Measurements from ENCODE around the gene FBH1.

Gene FBH1

DNA sequence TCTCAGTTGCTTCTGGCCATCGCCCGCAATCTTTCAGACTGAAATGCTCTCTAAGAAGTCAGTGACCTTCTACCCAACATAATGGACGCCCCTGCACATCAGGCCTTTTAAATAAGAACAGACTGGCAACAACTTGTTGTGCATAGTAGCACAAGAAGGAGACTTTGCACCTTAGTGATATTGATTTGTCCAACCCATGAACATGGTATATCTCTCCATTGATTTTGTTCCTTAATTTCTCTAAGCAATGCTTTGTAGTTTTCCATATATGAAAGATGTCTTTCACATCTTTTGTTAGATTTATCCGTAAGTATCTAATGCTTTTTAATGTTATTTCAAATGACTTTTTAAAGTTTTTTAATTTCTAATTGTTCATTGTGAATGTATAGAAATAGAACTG lies 83.0 kb downstream of the FBH1 start:
- H3K9me3 ChIP-seq (ENCODE audit: severe bottlenecking), result no peaks in the 10 kb centered on the region
- ATAC-seq (ENCODE audit: low read depth), result no peak
- TF ChIP-seq, protein P1, sequence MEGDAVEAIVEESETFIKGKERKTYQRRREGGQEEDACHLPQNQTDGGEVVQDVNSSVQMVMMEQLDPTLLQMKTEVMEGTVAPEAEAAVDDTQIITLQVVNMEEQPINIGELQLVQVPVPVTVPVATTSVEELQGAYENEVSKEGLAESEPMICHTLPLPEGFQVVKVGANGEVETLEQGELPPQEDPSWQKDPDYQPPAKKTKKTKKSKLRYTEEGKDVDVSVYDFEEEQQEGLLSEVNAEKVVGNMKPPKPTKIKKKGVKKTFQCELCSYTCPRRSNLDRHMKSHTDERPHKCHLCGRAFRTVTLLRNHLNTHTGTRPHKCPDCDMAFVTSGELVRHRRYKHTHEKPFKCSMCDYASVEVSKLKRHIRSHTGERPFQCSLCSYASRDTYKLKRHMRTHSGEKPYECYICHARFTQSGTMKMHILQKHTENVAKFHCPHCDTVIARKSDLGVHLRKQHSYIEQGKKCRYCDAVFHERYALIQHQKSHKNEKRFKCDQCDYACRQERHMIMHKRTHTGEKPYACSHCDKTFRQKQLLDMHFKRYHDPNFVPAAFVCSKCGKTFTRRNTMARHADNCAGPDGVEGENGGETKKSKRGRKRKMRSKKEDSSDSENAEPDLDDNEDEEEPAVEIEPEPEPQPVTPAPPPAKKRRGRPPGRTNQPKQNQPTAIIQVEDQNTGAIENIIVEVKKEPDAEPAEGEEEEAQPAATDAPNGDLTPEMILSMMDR (IDR thresholded peaks at IDR 0.05; ENCODE audit: poor library complexity, severe bottlenecking), result no peak
- H3K4me1 ChIP-seq (ENCODE audit: insufficient read depth, poor library complexity, severe bottlenecking), result peaks cover 10% of the 10 kb centered on the region
- no peaks in the 10 kb centered on the region for H3K36me3 ChIP-seq (ENCODE audit: low read depth)
- no peak for DNase-seq (ENCODE audit: low spot score)
- H3K4me3 ChIP-seq (ENCODE audit: severe bottlenecking), result no peak overlapping the region
- H3K27me3 ChIP-seq (ENCODE audit: insufficient read depth, poor library complexity, severe bottlenecking), result no peaks in the 10 kb centered on the region
- H3K27ac ChIP-seq (ENCODE audit: poor library complexity, severe bottlenecking), result no peak overlapping the region

GRCh38 chr10:5975641-5976473 lies 85.8 kb downstream of the FBH1 start:
- TF ChIP-seq, protein P1 (IDR thresholded peaks at IDR 0.05; ENCODE audit: poor library complexity, severe bottlenecking), result no peak
- no peaks in the 10 kb centered on the region for H3K27me3 ChIP-seq (ENCODE audit: insufficient read depth, poor library complexity, severe bottlenecking)
- DNase-seq (ENCODE audit: low spot score), result no peak
- no peak for ATAC-seq (ENCODE audit: low read depth)
- no peaks in the 10 kb centered on the region for H3K36me3 ChIP-seq (ENCODE audit: low read depth)
- peak overlapping the region; percentile 48 for H3K27ac ChIP-seq (ENCODE audit: poor library complexity, severe bottlenecking)
- H3K4me3 ChIP-seq (ENCODE audit: severe bottlenecking), result peak overlapping the region; percentile 62
- peaks cover 10% of the 10 kb centered on the region for H3K4me1 ChIP-seq (ENCODE audit: insufficient read depth, poor library complexity, severe bottlenecking)
- no peaks in the 10 kb centered on the region for H3K9me3 ChIP-seq (ENCODE audit: severe bottlenecking)

- peak; percentile 41 for ATAC-seq (ENCODE audit: low read depth)
- no peaks in the 10 kb centered on the region for H3K36me3 ChIP-seq (ENCODE audit: low read depth)
- peak overlapping the region; percentile 62 for H3K4me3 ChIP-seq (ENCODE audit: severe bottlenecking)
- TF ChIP-seq, protein P1 (IDR thresholded peaks at IDR 0.05; ENCODE audit: poor library complexity, severe bottlenecking), result no peak
- no peaks in the 10 kb centered on the region for H3K9me3 ChIP-seq (ENCODE audit: severe bottlenecking)
- no peak for DNase-seq (ENCODE audit: low spot score)
- peaks cover under 1% of the 10 kb centered on the region for H3K4me1 ChIP-seq (ENCODE audit: insufficient read depth, poor library complexity, severe bottlenecking)
- H3K27me3 ChIP-seq (ENCODE audit: insufficient read depth, poor library complexity, severe bottlenecking), result no peaks in the 10 kb centered on the region
- peak overlapping the region; percentile 48 for H3K27ac ChIP-seq (ENCODE audit: poor library complexity, severe bottlenecking)
These were observed 86.7 kb downstream of the FBH1 start for GRCh38 chr10:5976512-5977470.

- H3K9me3 ChIP-seq (ENCODE audit: severe bottlenecking), result no peaks in the 10 kb centered on the region
- H3K4me1 ChIP-seq (ENCODE audit: insufficient read depth, poor library complexity, severe bottlenecking), result no peaks in the 10 kb centered on the region
- TF ChIP-seq, protein P1 (IDR thresholded peaks at IDR 0.05; ENCODE audit: poor library complexity, severe bottlenecking), result peak; percentile 43
- peak within 1 kb of the TSS; percentile 48 for H3K27ac ChIP-seq (ENCODE audit: poor library complexity, severe bottlenecking)
- H3K27me3 ChIP-seq (ENCODE audit: insufficient read depth, poor library complexity, severe bottlenecking), result no peaks in the 10 kb centered on the region
- ATAC-seq (ENCODE audit: low read depth) (peak; percentile 82), DNase-seq (ENCODE audit: low spot score) (no peak)
- H3K4me3 ChIP-seq (ENCODE audit: severe bottlenecking), result peak within 1 kb of the TSS; percentile 62
- H3K36me3 ChIP-seq (ENCODE audit: low read depth), result no peaks in the 10 kb centered on the region
These were observed 87.6 kb downstream of the FBH1 start, which contains the start of gene IL15RA for GRCh38 chr10:5977471-5978229. Gene IL15RA, minus strand, starts transcription at chr10:5977543. Its CDS starts 51 bp downstream, at chr10:5977492.

All from RWPE2 (cell line).